HuH-7 (cell line): ENCODE results near the gene AGPAT4.

ENCODE experiments used
- DNase-seq: peaks from one replicate; pipeline ENCODE4 v3.0.0; 2011; ENCODE audit warnings: low spot score

The AGPAT4 gene

DNA sequence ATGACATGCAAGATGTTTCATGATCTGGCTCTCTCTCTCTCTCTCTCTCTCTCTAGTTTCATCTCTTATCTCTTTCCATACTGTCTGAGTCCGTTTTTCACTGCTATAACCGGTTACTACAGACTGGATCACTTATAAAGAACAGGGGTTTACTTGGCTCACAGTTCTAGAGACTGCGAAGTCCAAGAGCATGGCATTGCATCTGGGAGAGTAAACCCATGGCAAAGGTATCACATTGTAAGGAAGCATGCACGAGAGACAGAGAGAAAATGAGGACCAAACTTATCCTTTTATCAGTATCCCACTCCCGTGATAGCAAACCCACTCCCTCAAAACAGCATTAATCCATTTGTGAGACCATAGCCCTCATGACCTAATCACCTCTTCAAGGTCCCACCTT, 7.2 kb upstream of the AGPAT4 start:
- DNase-seq = no peak

DNA sequence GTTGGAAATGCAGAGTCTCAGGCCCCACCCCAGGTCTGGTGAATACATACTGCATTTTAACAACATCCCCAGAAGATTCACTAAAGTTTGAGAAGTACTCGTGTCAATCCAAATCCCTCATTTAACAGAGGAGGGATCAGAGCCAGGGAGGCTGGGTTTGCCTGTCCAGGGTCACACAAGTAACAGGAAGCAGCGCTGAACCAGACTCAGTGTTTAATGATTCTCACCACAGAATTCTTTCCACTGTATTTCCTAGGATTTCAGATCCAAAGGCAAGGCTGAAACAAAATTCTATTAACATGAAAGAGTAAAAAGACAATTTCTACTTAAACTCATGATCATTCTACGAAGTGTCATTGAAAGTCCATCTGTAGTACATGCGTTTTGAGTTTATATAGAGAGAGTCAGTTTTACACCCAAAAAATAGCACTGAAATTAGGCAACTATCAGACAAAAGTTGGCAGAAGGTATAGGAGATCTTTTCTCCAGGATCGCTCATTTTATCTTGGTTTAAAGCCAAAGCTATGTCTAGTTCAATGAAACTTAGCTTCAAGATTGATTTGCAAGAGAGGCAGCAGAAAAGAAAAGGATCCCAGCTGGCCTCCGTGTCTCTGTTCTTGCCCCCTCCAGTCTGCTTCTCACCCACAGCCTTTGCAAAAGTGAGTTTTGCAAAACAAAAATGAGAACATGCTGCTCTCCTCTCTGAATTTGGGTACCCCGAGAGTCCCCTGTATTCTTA, 6.0 kb upstream of the AGPAT4 start:
- no peak for DNase-seq

DNA sequence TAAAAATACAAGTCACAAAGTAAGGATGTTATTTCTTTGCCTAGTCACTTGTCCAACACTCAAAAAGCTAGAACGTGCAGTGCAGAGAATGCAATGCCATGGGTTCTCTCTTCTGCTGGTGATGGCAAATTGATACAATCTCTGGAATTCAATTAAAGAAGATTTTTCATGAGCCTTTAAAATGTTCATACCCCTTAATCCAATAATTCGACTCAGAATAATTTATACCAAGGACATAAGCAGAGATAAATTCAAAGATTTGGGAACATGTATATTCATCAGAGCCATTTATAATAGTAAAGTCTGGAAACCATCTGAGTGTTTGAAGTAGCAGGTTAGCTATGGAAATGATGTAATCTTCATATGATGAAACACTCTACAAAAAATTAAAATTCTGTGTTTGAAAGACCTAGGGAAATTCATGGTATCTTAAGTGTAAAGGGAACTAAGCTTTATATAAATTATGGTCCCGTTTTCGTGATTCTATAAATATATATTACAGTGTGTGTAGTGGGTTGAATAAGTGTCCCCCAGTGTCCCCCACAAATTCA, 2.8 kb upstream of the AGPAT4 start:
- no peak for DNase-seq

DNA sequence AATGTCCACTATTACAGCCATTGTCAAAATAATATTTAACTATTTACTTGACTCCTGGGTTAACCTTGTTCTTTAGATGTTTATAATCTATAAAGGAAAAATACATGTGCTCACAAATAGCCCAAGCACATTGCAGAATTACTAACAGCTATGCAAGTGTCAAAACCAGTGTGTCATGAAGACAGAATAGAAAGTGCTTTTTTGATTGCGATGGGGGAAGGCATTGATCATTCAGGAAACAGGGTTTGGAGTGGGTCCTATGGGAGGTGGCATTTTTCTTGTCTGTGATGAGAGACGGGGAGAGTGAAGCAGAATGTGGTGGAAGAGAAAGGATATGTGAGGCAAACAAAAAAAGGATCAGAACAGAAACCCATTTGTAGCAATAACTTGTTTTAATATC, 1.0 kb upstream of the AGPAT4 start:
- DNase-seq = no peak

DNA sequence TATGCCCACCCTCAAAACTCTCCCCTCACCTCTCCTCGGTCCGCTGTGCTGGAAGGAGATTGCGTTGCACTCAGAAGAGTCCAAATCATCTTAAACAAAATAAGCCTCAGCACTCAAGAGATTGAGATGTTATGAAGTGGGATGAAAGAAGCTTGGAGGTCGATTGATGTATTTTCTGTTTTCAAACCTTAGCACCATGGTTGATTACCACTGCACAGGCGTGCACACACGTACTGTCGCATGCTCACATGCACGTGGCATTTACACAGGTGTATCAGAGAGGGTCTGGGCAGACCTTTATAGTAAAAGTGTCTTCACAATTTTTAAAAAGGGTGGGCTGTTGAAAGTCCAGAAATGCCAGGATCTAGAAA, 612 bp upstream of the AGPAT4 start:
- DNase-seq = no peak

DNA sequence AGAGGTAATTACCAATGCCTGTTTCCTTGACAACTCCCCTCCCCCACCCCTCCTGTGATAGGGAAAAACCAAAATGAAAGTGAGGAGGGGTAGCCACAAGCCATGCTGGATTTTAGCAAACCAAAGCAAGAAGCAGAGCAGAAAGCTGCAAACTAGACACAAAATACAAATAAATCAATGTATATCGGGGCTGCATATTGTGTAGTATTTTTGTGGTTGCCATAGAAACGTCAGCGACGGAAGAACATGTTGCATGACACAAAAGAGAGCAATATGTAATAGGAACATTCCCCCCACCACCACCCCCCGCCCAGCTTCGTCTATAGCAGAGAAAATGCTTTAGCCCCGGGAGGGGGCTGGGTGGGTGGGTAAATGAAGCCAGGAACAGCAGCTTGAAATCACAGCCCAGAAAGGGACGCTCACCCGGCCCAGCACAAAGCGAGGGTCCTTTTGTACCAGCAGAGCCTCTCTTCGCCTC, 548 bp downstream of the AGPAT4 start:
- DNase-seq = no peak

DNA sequence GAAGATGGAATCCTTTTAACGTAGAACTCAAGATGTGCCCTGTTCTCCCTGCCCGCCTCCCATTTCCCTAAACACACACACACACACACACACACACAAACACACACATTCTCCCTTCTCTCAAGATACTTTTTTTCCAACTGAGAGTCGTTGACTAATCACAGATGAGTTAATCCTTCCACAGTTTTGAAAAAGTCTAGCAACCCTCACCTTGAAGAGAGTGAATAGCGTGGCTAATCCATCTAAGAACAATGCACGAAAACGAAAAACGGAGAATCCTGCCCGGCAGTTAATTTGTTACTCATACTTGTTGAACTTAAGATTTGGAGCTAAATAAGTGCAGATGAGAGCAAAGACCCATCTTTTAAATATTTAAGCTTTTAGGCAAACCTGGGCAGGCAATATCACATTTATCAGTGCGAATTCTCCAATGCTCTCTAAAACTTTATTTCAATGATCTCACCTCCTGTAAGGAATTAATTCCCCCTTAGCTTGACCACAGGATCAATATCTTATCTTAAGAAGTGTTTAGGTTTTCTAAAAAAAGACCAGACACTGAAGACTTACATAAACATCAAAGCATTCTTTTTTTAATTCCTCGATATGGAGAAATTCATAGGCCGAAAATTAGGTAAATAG, 1.1 kb downstream of the AGPAT4 start:
- DNase-seq = no peak

DNA sequence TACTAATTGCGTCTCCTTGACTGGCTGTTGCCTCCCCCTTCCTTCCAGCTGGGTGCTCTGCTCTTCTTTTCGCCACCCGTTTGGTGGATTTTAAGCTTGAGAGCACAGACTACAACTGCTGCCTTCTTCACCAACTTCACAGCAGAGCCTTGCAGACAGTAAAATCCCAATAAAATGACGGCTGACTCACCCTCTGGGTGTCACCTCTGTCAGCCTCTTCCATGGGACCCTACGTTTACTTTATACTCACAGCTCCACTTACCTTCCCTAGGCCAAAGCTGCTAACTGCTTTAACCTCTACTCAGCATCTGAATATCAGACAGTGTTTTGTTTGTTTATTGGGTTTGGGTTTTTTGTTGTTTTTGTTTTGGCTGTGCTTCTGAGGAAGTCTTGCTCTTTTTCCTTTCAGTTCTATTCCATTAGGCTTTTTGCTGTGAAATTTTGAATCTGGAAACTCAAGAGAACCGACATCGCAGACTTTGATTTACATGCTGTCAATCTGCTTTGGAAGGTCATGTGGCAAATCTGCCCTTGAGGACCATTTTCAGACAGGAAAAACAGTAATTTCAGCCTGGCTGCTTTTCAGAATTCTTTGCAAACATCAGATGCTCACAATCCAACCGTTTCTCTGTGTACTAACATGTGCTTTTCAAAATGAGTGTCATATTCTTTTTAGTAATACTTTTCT, 2.4 kb downstream of the AGPAT4 start:
- no peak for DNase-seq

DNA sequence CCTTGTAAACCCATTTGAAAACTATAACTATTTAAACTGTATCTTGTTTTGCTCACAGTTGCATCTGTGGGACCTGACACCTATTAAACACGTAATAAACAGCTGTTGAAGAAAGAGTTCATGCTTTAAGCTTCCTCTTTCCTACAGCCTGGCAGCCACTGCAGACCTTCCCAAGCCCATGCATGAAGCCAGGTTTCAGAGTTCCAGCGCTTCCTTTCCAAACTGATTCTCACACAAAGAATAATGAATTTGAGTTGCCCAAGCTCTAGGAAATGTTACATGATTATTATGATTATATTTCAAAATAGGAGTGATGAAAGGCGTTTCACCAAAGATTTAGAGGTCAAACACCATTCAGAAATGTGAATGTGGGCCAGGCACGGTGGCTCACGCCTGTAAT, 3.7 kb downstream of the AGPAT4 start:
- no peak for DNase-seq

DNA sequence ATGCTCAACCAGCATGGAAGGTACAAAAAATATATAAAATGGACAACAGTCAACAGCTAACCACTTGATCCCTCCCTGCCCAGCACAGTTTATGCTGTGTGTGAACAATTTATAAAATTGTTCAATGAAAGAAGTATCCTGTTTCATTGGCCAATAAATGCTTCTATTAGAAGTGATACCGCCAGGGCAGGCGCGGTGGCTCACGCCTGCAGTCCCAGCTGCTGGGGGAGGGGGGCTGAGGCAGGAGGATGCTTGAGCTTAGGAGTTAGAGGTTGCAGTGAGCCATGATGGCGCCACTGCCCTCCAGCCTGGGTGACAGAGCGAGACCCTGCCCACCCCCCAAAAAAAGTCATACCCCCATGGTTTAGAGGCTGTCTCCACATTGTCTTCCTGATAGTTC, 4.6 kb downstream of the AGPAT4 start:
- no peak for DNase-seq

DNA sequence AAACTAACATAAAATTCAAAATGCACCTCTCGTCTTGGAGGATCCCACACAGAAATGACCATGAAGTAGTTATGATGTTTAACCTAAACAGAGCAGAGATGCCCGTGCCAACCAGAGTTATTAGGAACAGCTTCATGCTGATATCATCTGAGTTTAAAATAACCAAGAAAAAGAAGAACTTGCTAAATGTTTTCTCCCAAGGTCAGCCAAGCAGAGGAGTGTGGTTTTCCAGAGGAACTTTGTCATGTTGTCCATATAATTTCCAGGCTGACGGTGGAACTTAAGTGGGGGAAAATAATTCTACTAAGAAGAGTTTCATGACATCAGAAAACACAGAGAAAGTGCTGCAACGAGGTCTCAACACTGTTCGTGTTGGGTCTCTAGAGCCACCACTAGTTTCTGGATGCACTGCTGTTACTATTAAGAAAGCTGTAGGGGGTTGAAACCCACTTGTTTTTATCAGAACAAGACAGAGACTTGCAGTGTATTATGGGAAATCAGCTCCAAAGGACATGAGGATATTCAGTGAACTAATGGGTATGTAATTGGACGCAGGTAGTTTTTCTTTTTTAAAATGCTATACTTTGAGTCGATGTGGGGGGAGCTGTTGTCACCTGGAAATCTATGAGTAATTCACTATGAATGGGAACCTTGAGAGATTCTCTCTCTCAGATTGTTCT, 5.2 kb downstream of the AGPAT4 start:
- DNase-seq = no peak

DNA sequence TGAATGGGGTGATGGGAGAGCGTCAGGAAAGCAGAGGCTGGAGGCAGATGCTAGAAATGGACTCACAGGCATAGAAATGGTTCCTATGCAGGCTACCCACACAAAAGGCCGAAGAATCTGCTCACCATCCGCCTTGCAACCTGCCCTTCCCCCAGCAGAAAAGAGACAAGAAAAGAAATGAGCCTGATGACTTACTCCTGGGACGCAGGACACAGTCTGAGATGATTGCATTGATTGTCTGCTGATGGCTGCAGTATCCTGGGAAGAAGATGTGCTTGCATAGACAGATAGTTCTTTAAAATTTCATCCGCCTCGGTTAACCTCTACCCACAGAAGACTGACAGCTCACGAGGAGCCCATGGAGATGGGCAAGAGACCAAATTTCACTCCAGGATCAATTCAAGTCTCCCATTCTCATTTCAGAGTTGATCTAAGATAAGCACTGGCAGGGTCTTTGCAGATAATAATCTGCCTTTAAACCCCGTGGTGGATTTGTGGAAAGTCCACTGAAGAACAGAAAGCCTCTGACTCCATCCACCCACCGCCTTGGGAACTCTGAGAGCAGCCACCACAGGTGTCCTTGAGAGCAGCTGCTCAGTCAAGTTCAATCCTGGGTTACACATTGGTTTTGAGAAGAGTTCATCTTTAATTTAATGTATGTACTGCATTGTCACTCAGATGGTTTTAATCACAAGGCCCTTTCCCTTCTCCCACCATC, 7.2 kb downstream of the AGPAT4 start:
- DNase-seq = no peak

DNA sequence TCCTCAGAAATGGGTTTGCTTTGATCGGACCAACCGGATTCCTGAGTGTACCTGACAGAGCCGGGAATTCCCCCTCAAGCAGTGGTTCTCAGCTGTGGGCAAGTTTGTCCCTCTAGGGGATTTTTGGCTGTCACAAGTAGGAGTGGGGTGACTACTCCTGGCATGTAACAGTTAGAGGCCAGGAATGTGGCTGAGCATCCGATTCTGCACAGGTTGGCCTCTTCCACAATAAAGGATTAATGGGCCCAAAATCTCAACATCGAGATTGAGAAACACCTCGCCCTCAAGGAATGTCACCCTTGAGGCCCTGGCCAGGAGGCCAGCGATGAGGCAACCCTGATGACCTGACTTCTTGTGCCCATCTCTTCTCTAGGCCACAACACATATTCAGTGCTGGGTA, 7.9 kb downstream of the AGPAT4 start:
- DNase-seq = no peak

DNA sequence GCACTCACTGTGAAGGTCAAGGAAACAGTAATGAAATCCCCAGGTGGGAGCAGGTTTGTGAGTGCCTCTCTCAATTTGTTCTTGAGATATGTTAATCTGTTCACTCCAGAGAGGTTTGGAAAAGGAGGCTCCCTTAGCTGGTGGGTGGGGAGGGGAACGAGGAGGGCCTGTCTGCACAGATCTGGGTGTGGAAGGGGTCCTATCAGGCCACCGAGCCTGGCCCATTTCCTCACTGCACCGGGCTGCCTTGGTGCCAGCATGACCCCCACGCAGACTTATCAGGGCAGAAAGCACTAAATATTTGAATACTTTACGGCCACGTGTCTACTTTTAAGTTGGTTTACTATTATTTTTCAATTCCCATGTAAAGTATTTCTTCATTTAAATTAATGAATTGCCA, 8.3 kb downstream of the AGPAT4 start:
- no peak for DNase-seq

DNA sequence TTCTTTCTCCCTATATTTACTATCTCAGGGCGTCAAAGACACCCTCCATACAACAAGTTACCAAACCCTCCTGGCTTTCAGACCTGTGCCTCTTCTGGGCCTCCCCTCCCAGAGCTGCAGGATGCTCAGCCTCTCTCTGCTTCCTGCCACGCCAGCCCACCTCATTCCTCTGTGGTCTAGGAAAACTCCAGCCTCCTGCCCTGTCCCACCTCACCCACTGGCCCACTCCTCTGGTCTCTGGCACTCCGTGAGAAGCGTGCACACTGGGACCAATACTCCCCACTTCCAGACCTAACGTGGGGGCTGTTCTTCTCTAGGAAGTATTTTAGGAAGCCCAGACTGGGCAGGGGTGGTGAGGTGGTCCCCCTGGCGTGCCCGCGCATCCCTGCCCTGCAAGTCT, 9.7 kb downstream of the AGPAT4 start:
- DNase-seq = no peak

DNA sequence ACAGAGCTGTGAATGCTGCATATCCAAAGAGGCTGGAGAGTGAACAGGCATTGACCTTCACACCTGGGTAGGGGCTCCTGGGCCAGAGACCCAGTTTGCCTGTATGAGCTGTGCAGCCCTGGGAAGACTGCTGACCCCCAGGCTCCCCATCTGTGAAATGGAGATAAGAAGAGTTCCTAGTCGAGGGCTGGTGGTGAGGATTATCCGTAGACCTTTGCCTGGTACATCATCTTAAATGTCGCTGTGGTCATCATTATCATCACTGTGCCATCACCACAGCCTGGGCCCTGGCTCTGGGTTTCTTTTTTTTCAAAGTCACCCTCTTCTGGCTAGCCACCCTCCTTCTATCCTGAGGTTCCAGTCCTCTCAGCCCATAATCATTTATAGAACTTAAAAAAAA, 12.0 kb downstream of the AGPAT4 start:
- DNase-seq = no peak

DNA sequence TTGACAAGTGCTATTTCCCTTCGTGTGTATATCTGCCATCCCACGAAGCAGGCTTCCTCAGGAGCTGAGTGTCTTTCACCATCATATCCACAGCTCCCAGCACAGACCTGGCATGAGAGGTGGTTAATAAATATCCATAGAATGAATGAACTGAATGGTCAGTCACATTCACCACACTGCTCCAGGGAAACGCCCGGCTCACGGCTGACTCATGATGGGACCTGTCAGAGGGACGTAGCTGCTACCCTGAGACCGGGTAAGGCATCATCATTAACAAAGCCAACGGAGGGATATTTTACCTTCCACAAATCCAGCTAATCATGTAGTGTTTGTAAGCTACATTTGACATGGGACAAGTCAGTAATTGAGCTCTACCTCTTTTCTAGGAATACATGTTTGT, 12.5 kb downstream of the AGPAT4 start:
- no peak for DNase-seq

DNA sequence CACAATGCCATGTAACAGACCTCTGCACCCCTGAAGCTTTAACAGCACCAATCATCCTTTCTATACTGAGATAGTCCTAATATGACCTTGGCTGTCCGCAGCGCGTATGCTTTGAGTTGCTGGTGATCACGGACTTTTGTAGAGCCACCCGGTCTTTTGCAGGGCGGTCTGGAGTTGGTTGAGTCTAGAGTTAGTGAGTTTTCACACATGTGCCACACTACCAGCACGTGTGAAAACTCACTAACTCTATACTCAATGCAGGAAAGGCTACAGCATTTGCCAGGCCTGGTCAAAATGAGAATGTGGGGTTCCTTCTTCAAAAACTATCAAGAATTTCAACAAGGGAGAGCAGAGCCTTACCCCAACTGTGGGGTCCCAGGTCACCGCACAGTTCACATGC, 14.6 kb downstream of the AGPAT4 start:
- DNase-seq = no peak

DNA sequence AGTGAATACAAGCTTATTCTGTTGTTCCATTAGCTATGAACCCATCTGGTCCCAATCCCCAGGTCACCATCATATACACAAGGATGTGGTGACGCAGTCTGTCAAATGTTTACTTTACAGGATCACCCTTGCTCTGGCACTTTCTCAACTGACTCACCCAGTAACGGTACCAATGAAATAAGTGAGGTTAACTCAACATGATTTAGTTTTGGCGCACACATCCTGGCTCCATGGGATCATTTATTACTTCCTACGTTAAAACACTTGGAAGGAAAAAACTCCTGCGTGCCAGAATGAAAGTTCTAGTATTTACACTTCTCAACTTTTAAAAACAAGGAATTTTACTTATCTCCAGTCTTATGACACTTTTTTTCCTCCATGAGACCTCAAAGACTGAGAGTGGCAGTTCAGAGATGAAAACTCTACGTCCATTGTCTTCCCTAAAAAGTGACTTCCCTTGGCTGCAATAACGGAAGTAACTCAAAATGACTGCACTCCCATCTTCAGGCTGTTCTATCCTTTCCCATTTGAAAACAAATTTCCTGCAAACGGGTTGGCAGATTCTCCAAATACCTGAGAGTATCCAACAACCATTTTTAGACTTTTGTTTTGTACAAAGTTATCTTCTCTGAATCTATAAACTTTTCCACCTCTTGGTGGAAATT, 15.9 kb downstream of the AGPAT4 start:
- no peak for DNase-seq

DNA sequence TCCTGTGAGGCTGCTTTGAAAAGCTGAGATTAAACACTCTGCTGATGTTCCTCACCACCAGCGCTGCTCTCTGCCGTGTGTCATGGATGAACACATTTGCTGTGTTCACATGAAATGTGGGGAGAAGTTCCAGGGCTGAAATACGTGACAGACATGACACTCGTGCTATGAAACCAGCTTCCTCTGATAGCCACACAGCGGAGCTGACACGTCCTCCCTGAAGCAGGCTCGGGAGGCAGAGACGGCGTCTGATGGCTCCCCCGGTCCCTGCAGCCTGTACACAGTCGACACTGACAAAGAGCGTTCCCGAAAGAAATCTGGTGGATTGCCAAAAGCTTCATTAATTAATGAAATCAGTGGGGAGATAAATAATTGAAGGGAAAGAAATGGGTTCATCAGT, 17.5 kb downstream of the AGPAT4 start:
- DNase-seq = no peak

DNA sequence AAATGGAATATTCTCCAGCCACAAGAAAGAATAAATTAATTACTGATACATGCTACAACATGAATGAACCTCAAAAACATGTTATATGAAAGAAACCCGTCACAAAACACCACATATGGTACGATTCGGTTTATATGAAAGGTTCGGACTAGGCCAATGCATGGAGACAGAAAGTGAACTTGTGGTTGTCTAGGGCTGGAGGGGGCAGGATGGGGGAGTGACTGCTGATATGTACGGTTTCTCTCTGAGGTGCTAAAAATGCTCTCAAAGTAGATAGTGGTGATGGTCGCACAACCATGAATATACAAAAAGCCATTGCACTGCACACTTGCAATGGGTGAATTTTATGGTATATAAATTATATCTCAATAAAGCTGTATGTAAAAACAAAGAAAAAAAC, 18.3 kb downstream of the AGPAT4 start:
- DNase-seq = no peak
